ENCODE measurements around the gene DGKQ. TPM values are rescaled to one million over a fixed set of nuclear protein-coding genes. Genes with fewer than 3 reads are reported as not detected.

Gene DGKQ
- total RNA-seq, 1 experiment from 2014 or later, result 12.4 TPM

GRCh38 chr4:1015179-1015578 lies 41.8 kb upstream of the DGKQ start:
- Mint-ChIP-seq H3K27ac (no peak overlapping the region), H3K9me3 (no peaks in the 10 kb centered on the region), H3K4me1 (peaks cover 8 to 18% of the 10 kb centered on the region in 2 experiments), H3K4me3 (no peak overlapping the region), H3K36me3 (ENCODE audit: insufficient read depth in 1 of 3, low read depth in 3 of 3) (peaks cover 0 to 4% (median 0%) of the 10 kb centered on the region in 3 experiments; a peak in 2 of 7 replicates), H3K27me3 (ENCODE audit: low read depth) (peaks cover 8% of the 10 kb centered on the region)
- Histone ChIP-seq H3T11ph (ENCODE audit: low read length) (no peak overlapping the region), H4K5ac (ENCODE audit: insufficient read length, low read depth, low read length) (no peak overlapping the region), H3K56ac (ENCODE audit: insufficient read length, low read depth, low read length) (no peak overlapping the region), H2BK120ac (ENCODE audit: low read depth, low read length, poor library complexity, severe bottlenecking) (no peak overlapping the region), H2AK5ac (ENCODE audit: insufficient read length, low read length) (no peak overlapping the region), H3K27me3 (ENCODE audit: insufficient read depth, low read length) (peaks cover 6% of the 10 kb centered on the region; the same call in 1 of the 2 replicates), H3K9me3 (ENCODE audit: control insufficient read depth, low read depth, low read length) (no peaks in the 10 kb centered on the region), H4K20me1 (ENCODE audit: control insufficient read depth, insufficient read depth, insufficient read length) (no peaks in the 10 kb centered on the region), H2BK20ac (ENCODE audit: low read depth, low read length, poor library complexity, severe bottlenecking) (no peak overlapping the region), H3K79me1 (ENCODE audit: insufficient read depth, low read depth, low read length, poor library complexity, severe bottlenecking) (no peaks in the 10 kb centered on the region), H3K23me2 (ENCODE audit: insufficient read length, low read depth, low read length, poor library complexity, severe bottlenecking) (peaks cover 3% of the 10 kb centered on the region), H3K23ac (ENCODE audit: insufficient read length, low read depth, low read length) (no peak overlapping the region), H2AFZ (ENCODE audit: low read length) (no peak overlapping the region), H2BK5ac (ENCODE audit: insufficient read length, low read length) (no peak overlapping the region), H3K4me2 (ENCODE audit: insufficient read depth, insufficient read length, low read length) (no peak overlapping the region), H4K8ac (replicated peaks; ENCODE audit: insufficient read length, low read depth, low read length) (no peak overlapping the region), H4K91ac (ENCODE audit: insufficient read length, low read depth, low read length) (no peak overlapping the region), H2BK12ac (ENCODE audit: insufficient read length, low read depth, low read length) (no peak overlapping the region), H2BK15ac (ENCODE audit: low read depth, low read length) (no peak overlapping the region), H3K14ac (ENCODE audit: insufficient read depth, low read length) (no peak overlapping the region), H3K9ac (ENCODE audit: extremely low read depth, insufficient read length, low read length) (no peak overlapping the region), H3K27ac (ENCODE audit: insufficient read length, low read depth, low read length) (no peak overlapping the region), H3K79me2 (ENCODE audit: insufficient read depth, low read length) (no peaks in the 10 kb centered on the region), H3K4ac (ENCODE audit: low read depth, low read length) (no peak overlapping the region), H3K18ac (ENCODE audit: insufficient read length, low read depth, low read length) (no peak overlapping the region), H3K4me1 (ENCODE audit: insufficient read depth, low read length) (no peaks in the 10 kb centered on the region; the same call in 1 of the 2 replicates)
- no peak for DNase-seq
- peak; percentile 25; the same call in 1 of the 3 replicates for TF ChIP-seq CTCF (conservative IDR thresholded peaks at IDR 0.05)
- no CpG with 5 or more reads among the region's 8 CpGs for WGBS (ENCODE audit: extremely low coverage, insufficient read length, low lambda C conversion rate)

Data from H9 (cell line).